K562 (cell line): Measurements from ENCODE around the gene MESP1. TPM values are rescaled to one million over a fixed set of nuclear protein-coding genes. Genes with fewer than 3 reads are reported as not detected.

ENCODE experiments used
- ARID2 ChIP-seq: fragments of 450-650 bp; IDR thresholded peaks from 2 replicates; pipeline ENCODE4 v1.6.1; 2017; ENCODE audit warnings: antibody characterized with exemption, mild to moderate bottlenecking
- BCOR ChIP-seq: fragments of 450-650 bp; IDR thresholded peaks from 2 replicates; pipeline ENCODE4 v1.6.1; 2016
- CREB1 ChIP-seq, 2 experiments: sonication (generic) in 1 of 2; formaldehyde crosslinking in 1 of 2; IDR thresholded peaks; 2 replicates each; pipeline versions ENCODE4 v1.6.1 to v1.8.0; 2012 to 2022; ENCODE audit warnings: inconsistent platforms in 1 of 2, mild to moderate bottlenecking in 1 of 2, missing genetic modification reagents in 1 of 2, moderate library complexity in 1 of 2
- DACH1 ChIP-seq: fragments of 450-650 bp; IDR thresholded peaks from 2 replicates; pipeline ENCODE4 v1.6.1; 2018; ENCODE audit not compliant: partially characterized antibody
- E2F1 ChIP-seq: sonication (generic); formaldehyde crosslinking; IDR thresholded peaks from 2 replicates; pipeline ENCODE4 v1.8.1; 2023; ENCODE audit warnings: mild to moderate bottlenecking, missing genetic modification reagents, moderate library complexity
- ERF ChIP-seq: fragments of 450-650 bp; formaldehyde crosslinking; IDR thresholded peaks from 2 replicates; pipeline ENCODE4 v1.4.0; 2020; ENCODE audit warnings: mild to moderate bottlenecking, mixed read lengths
- HLTF ChIP-seq: fragments of 450-650 bp; IDR thresholded peaks from 2 replicates; pipeline ENCODE4 v1.6.1; 2016
- IRF9 ChIP-seq: fragments of 450-650 bp; IDR thresholded peaks from 2 replicates; pipeline ENCODE4 v1.6.1; 2016; ENCODE audit warnings: missing biosample characterization, missing genetic modification characterization
- LARP7 ChIP-seq: fragments of 450-650 bp; IDR thresholded peaks from 2 replicates; pipeline ENCODE4 v1.6.1; 2016
- NR2C2 ChIP-seq, 2 experiments: fragments of 200-800 bp in 1 of 2; sonication (Bioruptor generic) in 1 of 2; sonication (generic) in 1 of 2; formaldehyde crosslinking in 1 of 2; IDR thresholded peaks; 2 replicates each; pipeline versions ENCODE4 v1.6.1 to v1.8.0; 2016 to 2022; ENCODE audit warnings: mild to moderate bottlenecking in 1 of 2, missing compliant biosample characterization in 1 of 2, missing genetic modification characterization in 1 of 2, missing genetic modification reagents in 1 of 2
- POU5F1 ChIP-seq: fragments of 150-350 bp; IDR thresholded peaks from 2 replicates; pipeline ENCODE4 v1.6.1; 2014; ENCODE audit warnings: borderline replicate concordance, low read length, low read depth, mild to moderate bottlenecking; ENCODE audit not compliant: partially characterized antibody
- SMAD1 ChIP-seq: fragments of 150-350 bp; IDR thresholded peaks from 2 replicates; pipeline ENCODE4 v1.6.1; 2014; ENCODE audit warnings: low read length, low read depth; ENCODE audit not compliant: partially characterized antibody
- TEAD2 ChIP-seq: fragments of 450-650 bp; IDR thresholded peaks from 2 replicates; pipeline ENCODE4 v1.6.1; 2016; ENCODE audit warnings: missing genetic modification characterization, control low read depth, missing compliant biosample characterization
- ZBTB33 ChIP-seq: sonication (generic); formaldehyde crosslinking; IDR thresholded peaks from 2 replicates; pipeline ENCODE4 v1.8.1; 2023; ENCODE audit warnings: mild to moderate bottlenecking, missing genetic modification reagents
- ZNF124 ChIP-seq: sonication (generic); formaldehyde crosslinking; IDR thresholded peaks from 2 replicates; pipeline ENCODE4 v1.8.1; 2022; ENCODE audit warnings: missing genetic modification reagents
- ZNF232 ChIP-seq: sonication (generic); formaldehyde crosslinking; IDR thresholded peaks from 2 replicates; pipeline ENCODE4 v1.8.0; 2022; ENCODE audit warnings: mild to moderate bottlenecking, missing genetic modification reagents
- ZNF239 ChIP-seq: fragments of 250-450 bp; sonication (Bioruptor Pico); IDR thresholded peaks from 2 replicates; pipeline ENCODE4 v1.4.0; 2020; ENCODE audit warnings: mild to moderate bottlenecking
- ZNF3 ChIP-seq: fragments of 250-450 bp; sonication (Bioruptor Pico); IDR thresholded peaks from 2 replicates; pipeline ENCODE4 v1.5.0; 2021; ENCODE audit warnings: mild to moderate bottlenecking, moderate library complexity
- ZNF395 ChIP-seq: fragments of 200-800 bp; sonication (Bioruptor generic); IDR thresholded peaks from 2 replicates; pipeline ENCODE4 v1.6.1; 2017; ENCODE audit warnings: missing genetic modification characterization, missing compliant biosample characterization
- ZNF512 ChIP-seq: IDR thresholded peaks from 2 replicates; pipeline ENCODE4 v1.6.1; 2016; ENCODE audit warnings: missing genetic modification characterization, missing compliant biosample characterization
- ZNF551 ChIP-seq: fragments of 250-450 bp; sonication (Bioruptor Pico); IDR thresholded peaks from 2 replicates; pipeline ENCODE4 v1.5.0; 2021; ENCODE audit warnings: mild to moderate bottlenecking, moderate library complexity
- polyA plus RNA-seq, 8 experiments: library from polyadenylated mRNA; depleted of rRNA in 4 of 8; stranded (reverse) in 5 of 8; unstranded in 3 of 8; fragments of >200 nt; fragmentation: Nextera tagmentation in 2 of 8; fragmentation: Illumina TruSeq in 1 of 8; extraction: Ambion mirVana in 2 of 8; extraction: Trizol in 1 of 8; gene quantifications; 2 replicates each; pipeline versions ENCODE4 v1.2.1 to v1.2.3, GENCODE V29; 2011 to 2014; ENCODE audit warnings: inconsistent platforms in 1 of 8, missing spikeins in 1 of 8
- total RNA-seq, 7 experiments: library from RNA; depleted of rRNA in 6 of 7; stranded (reverse); fragments of >200 nt in 6 of 7; fragmentation: Illumina TruSeq in 2 of 7; extraction: Trizol in 2 of 7; gene quantifications; 2 replicates each; pipeline versions ENCODE4 v1.2.1 to v1.2.3, GENCODE V29; 2011 to 2021; ENCODE audit warnings: low replicate concordance in 1 of 7

MESP1 gene
- total and polyA plus RNA-seq, 9 of the 15 experiments (the other 6 are each of a cell fraction or from before 2014, with no cell fraction given), result 0.14 to 1.1 (median 0.36) TPM; not detected in 4

GRCh38 chr15:89760303-89761008 is 9.4 kb upstream of the MESP1 start (continued):
- TF ChIP-seq ZBTB33 (CRISPR knock-in tag), result 0 out of 2 replicates have a peak, but pooled peaks have one; percentile 55
- TF ChIP-seq ZNF395 (CRISPR knock-in tag), result peak; percentile 45; the same call in 1 of the 2 replicates
- 0 out of 2 replicates have a peak, but pooled peaks have one; percentile 17 for TF ChIP-seq CREB1 (IDR thresholded peaks at IDR 0.05)
- TF ChIP-seq CREB1 (CRISPR knock-in tag; IDR thresholded peaks at IDR 0.05), result no peak
- 0 out of 2 replicates have a peak, but pooled peaks have one; percentile 77 for TF ChIP-seq ARID2
- no peak for TF ChIP-seq ERF (CRISPR knock-in tag)
- TF ChIP-seq TEAD2 (tag), result no peak
- no peak for TF ChIP-seq E2F1 (CRISPR knock-in tag)
- no peak for TF ChIP-seq HLTF
- TF ChIP-seq ZNF512, result no peak
- TF ChIP-seq NR2C2 (CRISPR knock-in tag; IDR thresholded peaks at IDR 0.05), result no peak
- no peak for TF ChIP-seq NR2C2 (tag; IDR thresholded peaks at IDR 0.05)
- TF ChIP-seq SMAD1, result no peak
- no peak for TF ChIP-seq ZNF3 (CRISPR knock-in tag)
- TF ChIP-seq DACH1, result no peak
- no peak for TF ChIP-seq ZNF551 (CRISPR knock-in tag)
- no peak for TF ChIP-seq POU5F1
- no peak for TF ChIP-seq LARP7
- TF ChIP-seq BCOR, result no peak
- no peak for TF ChIP-seq ZNF124 (CRISPR knock-in tag)
- TF ChIP-seq ZNF232, result no peak
- no peak for TF ChIP-seq IRF9
- TF ChIP-seq ZNF239, result no peak
